Heart left ventricle (tissue), 13 donors: Measurements from ENCODE around the gene ZNF566.

Source experiments
- POLR2A ChIP-seq, 2 donors: fragments of 450-650 bp; IDR thresholded peaks; one replicate each; pipeline ENCODE4 v1.6.1; 2017; ENCODE audit warnings: antibody characterized with exemption in 2 of 2, mild to moderate bottlenecking in 2 of 2, moderate library complexity in 2 of 2
- TF ChIP-seq, protein P1 (sequence below), 12 donors: fragments of 200-600 bp; sonication (generic) in 4 of 12; IDR thresholded peaks; one replicate each; pipeline versions ENCODE4 v1.5.0 to v1.8.0; 2018 to 2022; ENCODE audit warnings: antibody characterized with exemption in 12 of 12, mild to moderate bottlenecking in 5 of 12
- donor health status: ischemic (EF 13 %, LVEDD 7.1; RV severe dilation, severe dysfunction).
- donor health status: DM: no; HTN: yes; CAD: no.
- donor health status: DM: no; HTN: no; CAD: no.
- donor health status: ischemic (EF 25% LVEDD 6.9; RV normal size, moderate dysfunction).
- donor health status: ischemic (EF 25% LVEDD 5.7; RV mildly dilated, moderate dysfunction).
- donor health status: ischemic (EF 35%, LVEDD 5.7; RV mildly dilated, moderate dysfunction).
- donor health status: nonischemic (EF 11% LVEDD 7.7; RV severe dilation, severe dysfunction).
- donor health status: DM: yes; HTN: yes; CAD: no.
- donor health status: PGD.
- donor health status: ischemic (EF 29% LVEDD 5.4; RV normal size, mild dysfunction).
- donor health status: nonischemic (EF 23%, LVEDD 6.1; RV moderate dilation, normal function).

DNA sequence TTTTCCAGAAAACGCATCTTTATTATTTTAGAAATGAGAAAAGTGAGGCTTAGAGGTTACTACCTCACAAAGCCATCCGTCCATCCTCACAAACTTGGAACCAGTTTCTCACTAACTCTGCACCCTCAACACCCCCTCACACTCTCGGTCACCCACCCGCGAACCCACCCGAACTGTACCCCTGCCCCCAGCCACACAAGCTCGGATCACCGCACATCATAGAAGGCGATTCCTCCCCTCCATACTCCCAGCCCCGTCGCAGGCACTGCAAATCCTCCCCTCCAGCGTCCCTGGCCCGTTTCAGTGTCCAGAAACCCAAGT lies 38.5 kb upstream of the ZNF566 start:
- TF ChIP-seq, protein P1, sequence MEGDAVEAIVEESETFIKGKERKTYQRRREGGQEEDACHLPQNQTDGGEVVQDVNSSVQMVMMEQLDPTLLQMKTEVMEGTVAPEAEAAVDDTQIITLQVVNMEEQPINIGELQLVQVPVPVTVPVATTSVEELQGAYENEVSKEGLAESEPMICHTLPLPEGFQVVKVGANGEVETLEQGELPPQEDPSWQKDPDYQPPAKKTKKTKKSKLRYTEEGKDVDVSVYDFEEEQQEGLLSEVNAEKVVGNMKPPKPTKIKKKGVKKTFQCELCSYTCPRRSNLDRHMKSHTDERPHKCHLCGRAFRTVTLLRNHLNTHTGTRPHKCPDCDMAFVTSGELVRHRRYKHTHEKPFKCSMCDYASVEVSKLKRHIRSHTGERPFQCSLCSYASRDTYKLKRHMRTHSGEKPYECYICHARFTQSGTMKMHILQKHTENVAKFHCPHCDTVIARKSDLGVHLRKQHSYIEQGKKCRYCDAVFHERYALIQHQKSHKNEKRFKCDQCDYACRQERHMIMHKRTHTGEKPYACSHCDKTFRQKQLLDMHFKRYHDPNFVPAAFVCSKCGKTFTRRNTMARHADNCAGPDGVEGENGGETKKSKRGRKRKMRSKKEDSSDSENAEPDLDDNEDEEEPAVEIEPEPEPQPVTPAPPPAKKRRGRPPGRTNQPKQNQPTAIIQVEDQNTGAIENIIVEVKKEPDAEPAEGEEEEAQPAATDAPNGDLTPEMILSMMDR (IDR thresholded peaks at IDR 0.05), result no peak
- TF ChIP-seq POLR2A (IDR thresholded peaks at IDR 0.05), result no peak
